ENCODE results near the gene ZNF286A.
"Not testable (repeated sequence)": the region's sequence is repeated elsewhere in the genome, so short reads cannot be mapped to it uniquely, and the experiment has no call there.

DNA sequence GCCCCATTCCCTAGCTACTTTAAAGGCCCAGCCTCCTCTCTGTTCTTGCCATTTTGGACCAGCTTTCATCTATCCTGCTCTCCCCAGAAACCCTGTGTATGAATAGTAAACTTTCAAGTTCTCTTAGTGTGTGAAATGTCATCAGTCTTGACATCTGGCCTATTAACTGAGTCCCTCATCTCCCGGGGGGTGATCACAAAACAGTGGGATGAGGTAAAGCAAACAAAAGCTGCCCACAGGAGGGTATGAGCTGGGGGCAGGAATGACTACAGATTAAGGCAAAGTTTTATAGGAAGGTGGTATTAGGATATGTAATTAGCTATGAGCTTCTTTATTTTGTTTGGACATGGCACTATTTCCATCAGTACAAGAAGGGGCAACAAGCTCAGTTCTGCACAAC is 24.9 kb upstream of the ZNF286A start:
- TF ChIP-seq SMC3 (IDR thresholded peaks at IDR 0.05; ENCODE audit: borderline replicate concordance, low read length); BHLHE40 (IDR thresholded peaks at IDR 0.05; ENCODE audit: borderline replicate concordance in 1 of 2, low read depth in 2 of 2, low read length in 1 of 2); POU2F2 (IDR thresholded peaks at IDR 0.05; ENCODE audit: borderline replicate concordance, low read depth, low read length); POLR2AphosphoS5 (IDR thresholded peaks at IDR 0.05; ENCODE audit: low read length); TCF12 (IDR thresholded peaks at IDR 0.05; ENCODE audit: low read depth, low read length); ETV6 (conservative IDR thresholded peaks at IDR 0.05 in 1 of 2, IDR thresholded peaks at IDR 0.05 in 1 of 2; ENCODE audit: borderline replicate concordance in 1 of 2, low read depth in 1 of 2); YY1 (IDR thresholded peaks at IDR 0.05; ENCODE audit: low read depth, low read length): not testable (repeated sequence)
- TF ChIP-seq, protein P1, sequence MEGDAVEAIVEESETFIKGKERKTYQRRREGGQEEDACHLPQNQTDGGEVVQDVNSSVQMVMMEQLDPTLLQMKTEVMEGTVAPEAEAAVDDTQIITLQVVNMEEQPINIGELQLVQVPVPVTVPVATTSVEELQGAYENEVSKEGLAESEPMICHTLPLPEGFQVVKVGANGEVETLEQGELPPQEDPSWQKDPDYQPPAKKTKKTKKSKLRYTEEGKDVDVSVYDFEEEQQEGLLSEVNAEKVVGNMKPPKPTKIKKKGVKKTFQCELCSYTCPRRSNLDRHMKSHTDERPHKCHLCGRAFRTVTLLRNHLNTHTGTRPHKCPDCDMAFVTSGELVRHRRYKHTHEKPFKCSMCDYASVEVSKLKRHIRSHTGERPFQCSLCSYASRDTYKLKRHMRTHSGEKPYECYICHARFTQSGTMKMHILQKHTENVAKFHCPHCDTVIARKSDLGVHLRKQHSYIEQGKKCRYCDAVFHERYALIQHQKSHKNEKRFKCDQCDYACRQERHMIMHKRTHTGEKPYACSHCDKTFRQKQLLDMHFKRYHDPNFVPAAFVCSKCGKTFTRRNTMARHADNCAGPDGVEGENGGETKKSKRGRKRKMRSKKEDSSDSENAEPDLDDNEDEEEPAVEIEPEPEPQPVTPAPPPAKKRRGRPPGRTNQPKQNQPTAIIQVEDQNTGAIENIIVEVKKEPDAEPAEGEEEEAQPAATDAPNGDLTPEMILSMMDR (IDR thresholded peaks at IDR 0.05 in 2 of 3, conservative IDR thresholded peaks at IDR 0.05 in 1 of 3; ENCODE audit: control insufficient read depth in 2 of 3, extremely low read depth in 1 of 3, insufficient read depth in 1 of 3, low read depth in 3 of 3, low read length in 3 of 3) = not testable (repeated sequence)

Data from GM12878 (cell line).